Lung (tissue), 12 donors: Measurements from ENCODE around the gene FAM241B. TPM values are rescaled to one million over a fixed set of nuclear protein-coding genes. Genes with fewer than 3 reads are reported as not detected.

Source experiments
- ATAC-seq: fragments of 200-7000 bp; cut with Tn5 transposase; one replicate; pipeline ENCODE4 v1.9.1; 2020; ENCODE audit warnings: moderate number of reproducible peaks; ENCODE audit not compliant: insufficient read depth, low FRiP score
- DNase-seq, 3 donors: peaks; one replicate each; pipeline ENCODE4 v3.0.0-alpha.2; 2013 to 2017
- H3K27ac ChIP-seq, 2 donors: one replicate each; pipeline ENCODE4 v1.5.1; 2013; ENCODE audit warnings: mild to moderate bottlenecking in 2 of 2, moderate library complexity in 2 of 2, control low read depth in 1 of 2, inconsistent platforms in 1 of 2, low read depth in 1 of 2, low read length in 1 of 2
- H3K27me3 ChIP-seq, 3 donors: one replicate each; pipeline ENCODE4 v1.5.1; 2013; ENCODE audit warnings: low read length in 2 of 3; ENCODE audit not compliant: control insufficient read depth in 3 of 3, insufficient read depth in 3 of 3
- H3K36me3 ChIP-seq, 4 donors: one replicate each; pipeline ENCODE4 v1.5.1; 2013; ENCODE audit warnings: low read length in 4 of 4, mild to moderate bottlenecking in 1 of 4, moderate library complexity in 1 of 4; ENCODE audit not compliant: control insufficient read depth in 4 of 4, insufficient read depth in 4 of 4
- H3K4me1 ChIP-seq, 5 donors: one replicate each; pipeline ENCODE4 v1.5.1; 2013; ENCODE audit warnings: low read length in 5 of 5, mild to moderate bottlenecking in 2 of 5, moderate library complexity in 1 of 5; ENCODE audit not compliant: control insufficient read depth in 5 of 5, insufficient read depth in 5 of 5
- H3K4me3 ChIP-seq: one replicate; pipeline ENCODE4 v1.5.1; 2013; ENCODE audit warnings: mild to moderate bottlenecking, control low read depth, moderate library complexity
- H3K9ac ChIP-seq, 2 donors: one replicate each; pipeline ENCODE4 v1.5.1; 2013; ENCODE audit warnings: low read length in 2 of 2, control low read depth in 1 of 2; ENCODE audit not compliant: insufficient read depth in 1 of 2
- H3K9me3 ChIP-seq, 4 donors: one replicate each; pipeline ENCODE4 v1.5.1; 2013; ENCODE audit warnings: low read length in 3 of 4, mild to moderate bottlenecking in 1 of 4, moderate library complexity in 1 of 4; ENCODE audit not compliant: control insufficient read depth in 4 of 4, insufficient read depth in 3 of 4
- WGBS, 2 donors: extraction: QIAGEN DNeasy Blood & Tissue Kit; methylation state at CpG; one replicate each; pipeline ENCODE4 v1.1.7; 2013; 5-methylcytosine and 5-hydroxymethylcytosine counted together
- polyA plus RNA-seq, 2 donors: library from polyadenylated mRNA; stranded (reverse); fragments of 200-250 nt; gene quantifications; one replicate each; pipeline ENCODE4 v1.2.1, GENCODE V29; 2013
- total RNA-seq, 2 donors: library from RNA; depleted of rRNA in 1 of 2; stranded (reverse); fragments of >200 nt in 1 of 2; gene quantifications; one replicate each; pipeline ENCODE4 v1.2.1, GENCODE V29; 2014 to 2021
- TF ChIP-seq, protein P1 (sequence below): IDR thresholded peaks from 2 replicates; pipeline ENCODE4 v1.5.1; 2012; ENCODE audit warnings: mild to moderate bottlenecking; ENCODE audit errors: control extremely low read depth, extremely low read depth
- donor health status: control.
- donor health status: control.
- donor health status: Bipolar disorder and iron deficiency.
- donor health status: healthy.
- donor health status: DM: yes; HTN: yes; CAD: no.

Gene FAM241B
- total and polyA plus RNA-seq, 4 donors = 1.5 to 12.2 (median 8.4) TPM

GRCh38 chr10:69650589-69651261, 20.7 kb downstream of the FAM241B start:
- Histone ChIP-seq H3K9me3 (peaks cover 0 to 2% (median 0%) of the 10 kb centered on the region in 4 donors), H3K27me3 (no peaks in the 10 kb centered on the region), H3K4me3 (no peak overlapping the region), H3K36me3 (no peaks in the 10 kb centered on the region), H3K27ac (no peak overlapping the region), H3K4me1 (peaks cover 0 to 18% (median 0%) of the 10 kb centered on the region in 5 donors), H3K9ac (no peak overlapping the region)
- WGBS, 2 donors = 44 to 58% methylated on average over 13 of the region's 13 CpGs
- ATAC-seq (no peak), DNase-seq (no peak)
- TF ChIP-seq, protein P1, sequence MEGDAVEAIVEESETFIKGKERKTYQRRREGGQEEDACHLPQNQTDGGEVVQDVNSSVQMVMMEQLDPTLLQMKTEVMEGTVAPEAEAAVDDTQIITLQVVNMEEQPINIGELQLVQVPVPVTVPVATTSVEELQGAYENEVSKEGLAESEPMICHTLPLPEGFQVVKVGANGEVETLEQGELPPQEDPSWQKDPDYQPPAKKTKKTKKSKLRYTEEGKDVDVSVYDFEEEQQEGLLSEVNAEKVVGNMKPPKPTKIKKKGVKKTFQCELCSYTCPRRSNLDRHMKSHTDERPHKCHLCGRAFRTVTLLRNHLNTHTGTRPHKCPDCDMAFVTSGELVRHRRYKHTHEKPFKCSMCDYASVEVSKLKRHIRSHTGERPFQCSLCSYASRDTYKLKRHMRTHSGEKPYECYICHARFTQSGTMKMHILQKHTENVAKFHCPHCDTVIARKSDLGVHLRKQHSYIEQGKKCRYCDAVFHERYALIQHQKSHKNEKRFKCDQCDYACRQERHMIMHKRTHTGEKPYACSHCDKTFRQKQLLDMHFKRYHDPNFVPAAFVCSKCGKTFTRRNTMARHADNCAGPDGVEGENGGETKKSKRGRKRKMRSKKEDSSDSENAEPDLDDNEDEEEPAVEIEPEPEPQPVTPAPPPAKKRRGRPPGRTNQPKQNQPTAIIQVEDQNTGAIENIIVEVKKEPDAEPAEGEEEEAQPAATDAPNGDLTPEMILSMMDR = no peak

- no peaks in the 10 kb centered on the region for H3K27me3 ChIP-seq
- no peak for ATAC-seq
- WGBS, 2 donors = 71 to 73% methylated on average over 9 of the region's 9 CpGs
- no peak overlapping the region for H3K27ac ChIP-seq
- H3K36me3 ChIP-seq = no peaks in the 10 kb centered on the region
- H3K4me1 ChIP-seq = peaks cover 0 to 17% (median 0%) of the 10 kb centered on the region in 5 donors
- no peak overlapping the region for H3K9ac ChIP-seq
- TF ChIP-seq, protein P1 = no peak
- H3K9me3 ChIP-seq = peaks cover 0 to 2% (median 0%) of the 10 kb centered on the region in 4 donors
- no peak for DNase-seq
- H3K4me3 ChIP-seq = no peak overlapping the region
Measured at GRCh38 chr10:69651362-69651761, 21.3 kb downstream of the FAM241B start.

GRCh38 chr10:69652111-69652856, 22.2 kb downstream of the FAM241B start:
- DNase-seq (no peak), ATAC-seq (no peak)
- TF ChIP-seq, protein P1 = no peak
- Histone ChIP-seq H3K27ac (no peak overlapping the region), H3K27me3 (no peaks in the 10 kb centered on the region), H3K36me3 (no peaks in the 10 kb centered on the region), H3K4me3 (no peak overlapping the region), H3K4me1 (peaks cover 0 to 8% (median 0%) of the 10 kb centered on the region in 5 donors), H3K9me3 (peaks cover 0 to 2% (median 0%) of the 10 kb centered on the region in 4 donors), H3K9ac (no peak overlapping the region)
- 92 to 93% methylated on average over 14 of the region's 14 CpGs for WGBS, 2 donors
